Stomach (tissue), 4 donors: ENCODE results near the gene S1PR5.

Experiments
- CTCF ChIP-seq, 7 experiments: fragments of 450-650 bp in 4 of 7; fragments of 200-600 bp in 3 of 7; sonication (generic) in 3 of 7; IDR thresholded peaks; one replicate each; pipeline ENCODE4 v1.5.1; 2016 to 2019; ENCODE audit warnings: antibody characterized with exemption in 7 of 7, control low read depth in 2 of 7, mild to moderate bottlenecking in 1 of 7
- POLR2A ChIP-seq, 4 donors: fragments of 450-650 bp; IDR thresholded peaks; one replicate each; pipeline ENCODE4 v1.6.1; 2016; ENCODE audit warnings: antibody characterized with exemption in 4 of 4, control low read depth in 2 of 4, mild to moderate bottlenecking in 1 of 4, moderate library complexity in 1 of 4
- POLR2AphosphoS5 ChIP-seq, 3 donors: sonication (generic); formaldehyde crosslinking; IDR thresholded peaks; one replicate each; pipeline ENCODE4 v1.6.1; 2016; ENCODE audit warnings: antibody characterized with exemption in 3 of 3

- TF ChIP-seq POLR2AphosphoS5 (IDR thresholded peaks at IDR 0.05) (no peak), CTCF (IDR thresholded peaks at IDR 0.05) (no peak), POLR2A (IDR thresholded peaks at IDR 0.05) (no peak)
These were observed 32.5 kb upstream of the S1PR5 start for GRCh38 chr19:10549733-10550132.
